Nephron (organoid): ENCODE data around the gene PGAM2.

ENCODE experiments used
- H3K27ac Mint-ChIP-seq, 3 experiments: 2 replicates each; pipeline ENCODE4 v1.8.0; 2020; ENCODE audit warnings: mixed read lengths in 3 of 3, mild to moderate bottlenecking in 2 of 3, moderate library complexity in 1 of 3
- H3K27me3 Mint-ChIP-seq: 2 replicates; pipeline ENCODE4 v1.8.0; 2021; ENCODE audit warnings: low read depth, mild to moderate bottlenecking, moderate library complexity, mixed read lengths
- H3K36me3 Mint-ChIP-seq: 2 replicates; pipeline ENCODE4 v1.8.0; 2020; ENCODE audit warnings: low read depth, mixed read lengths
- H3K4me1 Mint-ChIP-seq: 2 replicates; pipeline ENCODE4 v1.8.0; 2020; ENCODE audit warnings: mixed read lengths
- H3K4me3 Mint-ChIP-seq, 3 experiments: 2 replicates each; pipeline ENCODE4 v1.8.0; 2020; ENCODE audit warnings: mild to moderate bottlenecking in 3 of 3, mixed read lengths in 3 of 3, moderate library complexity in 2 of 3
- H3K9me3 Mint-ChIP-seq: 2 replicates; pipeline ENCODE4 v1.8.0; 2020; ENCODE audit warnings: mixed read lengths
- CTCF ChIP-seq, 3 experiments: fragments of 200-600 bp; sonication (generic); IDR thresholded peaks; one replicate each; pipeline ENCODE4 v1.5.0; 2021; ENCODE audit warnings: antibody characterized with exemption in 3 of 3; ENCODE audit not compliant: unreplicated experiment in 3 of 3

Gene PGAM2

GRCh38 chr7:44085546-44085945 is 20.2 kb upstream of the PGAM2 start:
- H3K27ac Mint-ChIP-seq = peak overlapping the region in 2 of 3 experiments; percentile 78 to 89
- peaks cover 53% of the 10 kb centered on the region for H3K4me1 Mint-ChIP-seq
- no peaks in the 10 kb centered on the region for H3K27me3 Mint-ChIP-seq
- peak overlapping the region in 1 of 3 experiments; percentile 5 for H3K4me3 Mint-ChIP-seq
- H3K9me3 Mint-ChIP-seq = no peaks in the 10 kb centered on the region
- no peak for TF ChIP-seq CTCF (IDR thresholded peaks at IDR 0.05; ENCODE audit: unreplicated experiment in 3 of 3)
- no peaks in the 10 kb centered on the region for H3K36me3 Mint-ChIP-seq

- no peak for TF ChIP-seq CTCF (IDR thresholded peaks at IDR 0.05; ENCODE audit: unreplicated experiment in 3 of 3)
- Mint-ChIP-seq H3K36me3 (no peaks in the 10 kb centered on the region), H3K4me1 (peaks cover 47% of the 10 kb centered on the region), H3K27me3 (no peaks in the 10 kb centered on the region), H3K27ac (peak overlapping the region; percentile 81 to 89 (median 84)), H3K9me3 (no peaks in the 10 kb centered on the region), H3K4me3 (peak overlapping the region; percentile 23 to 91 (median 77))
These were observed 19.3 kb upstream of the PGAM2 start for GRCh38 chr7:44084701-44085100.

GRCh38 chr7:44083796-44084195 is 18.4 kb upstream of the PGAM2 start:
- peak overlapping the region; percentile 72 to 91 (median 77) for H3K4me3 Mint-ChIP-seq
- no peak for TF ChIP-seq CTCF (IDR thresholded peaks at IDR 0.05; ENCODE audit: unreplicated experiment in 3 of 3)
- peak overlapping the region; percentile 81 to 89 (median 84) for H3K27ac Mint-ChIP-seq
- H3K4me1 Mint-ChIP-seq = peaks cover 46% of the 10 kb centered on the region
- H3K36me3 Mint-ChIP-seq = no peaks in the 10 kb centered on the region
- H3K9me3 Mint-ChIP-seq = no peaks in the 10 kb centered on the region
- H3K27me3 Mint-ChIP-seq = no peaks in the 10 kb centered on the region

- H3K27ac Mint-ChIP-seq = peak overlapping the region; percentile 55 to 89 (median 77)
- H3K27me3 Mint-ChIP-seq = no peaks in the 10 kb centered on the region
- H3K36me3 Mint-ChIP-seq = peaks cover 10% of the 10 kb centered on the region
These were observed 17.3 kb upstream of the PGAM2 start for GRCh38 chr7:44082541-44083207.

GRCh38 chr7:44081266-44081748 is 15.9 kb upstream of the PGAM2 start:
- H3K36me3 Mint-ChIP-seq = peaks cover 21% of the 10 kb centered on the region
- H3K9me3 Mint-ChIP-seq = no peaks in the 10 kb centered on the region
- peak overlapping the region; percentile 44 to 79 (median 63) for H3K27ac Mint-ChIP-seq
- H3K4me1 Mint-ChIP-seq = peaks cover 40% of the 10 kb centered on the region
- H3K4me3 Mint-ChIP-seq = peak overlapping the region; percentile 87 to 93 (median 91)
- H3K27me3 Mint-ChIP-seq = no peaks in the 10 kb centered on the region
- TF ChIP-seq CTCF (IDR thresholded peaks at IDR 0.05; ENCODE audit: unreplicated experiment in 3 of 3) = no peak

More at GRCh38 chr7:44082541-44083207, 17.3 kb upstream of the PGAM2 start:
- no peak for TF ChIP-seq CTCF (IDR thresholded peaks at IDR 0.05; ENCODE audit: unreplicated experiment in 3 of 3)
- Mint-ChIP-seq H3K4me3 (peak overlapping the region; percentile 87 to 93 (median 91)), H3K4me1 (peaks cover 44% of the 10 kb centered on the region), H3K9me3 (no peaks in the 10 kb centered on the region)
